HG03354 (cell line): Measurements from ENCODE around the gene NKX1-1.
"Not testable (repeated sequence)": the region's sequence is repeated elsewhere in the genome, so short reads cannot be mapped to it uniquely, and the experiment has no call there.

ENCODE experiments used
- ATAC-seq: cut with Tn5 transposase; IDR thresholded peaks from one replicate; pipeline ENCODE4 v1.9.1; 2021; ENCODE audit warnings: mild to moderate bottlenecking; ENCODE audit not compliant: unreplicated experiment, poor library complexity, severe bottlenecking

The NKX1-1 gene

GRCh38 chr4:1406394-1406980, at the start of gene NKX1-1:
NKX1-1 (minus strand) TSS chr4:1406442; CDS start chr4:1406442, 0 bp downstream.
- no peak for ATAC-seq

DNA sequence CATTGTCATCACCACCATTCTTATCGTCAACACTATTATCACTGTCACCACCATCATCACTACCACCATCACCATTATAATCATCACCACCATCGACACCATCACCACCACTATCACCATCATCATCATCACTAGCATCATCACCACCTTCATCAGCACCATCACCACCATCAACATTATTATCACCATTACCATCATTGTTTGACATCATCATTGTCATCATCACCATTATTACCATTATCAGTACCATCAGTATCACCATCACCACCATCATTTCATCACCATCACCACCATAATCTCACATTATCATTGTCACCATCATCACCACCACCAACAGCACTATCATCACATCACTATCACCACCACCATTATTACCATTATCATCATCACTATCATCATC, 47.5 kb upstream of the NKX1-1 start:
- ATAC-seq = no peak

DNA sequence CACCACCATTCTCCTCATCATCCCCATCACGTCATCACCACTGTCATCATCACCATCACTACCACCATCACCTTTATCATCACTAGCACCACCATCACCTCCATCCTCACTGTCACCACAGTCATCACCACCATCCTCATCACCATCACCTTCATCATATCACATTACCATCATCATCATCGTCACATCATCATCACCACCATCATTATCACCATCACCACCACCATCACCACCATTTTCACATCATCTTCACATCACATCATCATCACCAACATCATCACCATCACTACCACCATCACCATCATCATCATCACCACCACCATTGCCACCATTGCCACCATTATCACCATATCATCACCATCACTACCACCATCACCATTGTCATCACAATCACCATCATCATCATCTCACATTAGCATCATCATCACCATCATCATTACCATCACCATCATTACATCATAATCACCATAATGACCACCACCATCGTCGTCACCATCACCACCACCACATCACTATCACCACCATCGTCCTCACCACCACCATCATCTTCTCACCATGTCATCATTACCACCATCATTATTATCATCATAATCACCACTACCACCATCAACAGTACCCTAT, 46.3 kb upstream of the NKX1-1 start:
- ATAC-seq = no peak

GRCh38 chr4:1451752-1452122, 45.5 kb upstream of the NKX1-1 start:
- ATAC-seq = no peak

DNA sequence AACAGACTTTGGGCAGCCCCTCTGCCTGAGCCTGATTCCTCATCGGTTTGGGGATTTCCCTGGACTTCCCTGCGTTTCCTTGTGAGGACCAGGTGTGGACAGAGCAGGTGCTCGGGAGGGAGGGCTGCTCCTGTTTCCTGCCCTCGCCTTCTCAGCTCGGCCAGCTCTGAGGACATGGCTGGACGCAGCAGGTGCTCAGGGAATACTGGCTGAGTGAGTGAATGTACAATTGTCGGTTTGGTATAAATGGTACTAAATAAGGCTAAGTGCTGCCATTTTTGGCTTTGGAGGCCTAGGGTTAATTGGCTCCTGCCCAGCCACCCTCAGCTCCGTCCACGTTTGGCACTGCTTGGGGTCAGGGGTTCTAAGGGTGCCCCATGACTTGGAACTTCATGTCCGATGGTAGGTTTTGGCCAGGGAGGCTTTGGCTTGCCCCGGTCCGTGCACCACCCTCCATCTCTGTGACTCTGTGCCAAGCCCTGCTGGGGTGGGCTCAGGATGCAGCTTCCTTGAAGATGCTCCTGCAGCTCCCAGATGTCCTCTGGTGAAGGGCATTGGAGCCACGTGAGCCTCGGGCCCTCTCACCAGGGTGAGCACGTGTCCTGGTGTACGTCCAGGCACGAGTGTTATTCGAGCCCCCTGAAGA, 45.0 kb upstream of the NKX1-1 start:
- ATAC-seq = no peak

GRCh38 chr4:1449833-1450741, 43.8 kb upstream of the NKX1-1 start:
- no peak for ATAC-seq

DNA sequence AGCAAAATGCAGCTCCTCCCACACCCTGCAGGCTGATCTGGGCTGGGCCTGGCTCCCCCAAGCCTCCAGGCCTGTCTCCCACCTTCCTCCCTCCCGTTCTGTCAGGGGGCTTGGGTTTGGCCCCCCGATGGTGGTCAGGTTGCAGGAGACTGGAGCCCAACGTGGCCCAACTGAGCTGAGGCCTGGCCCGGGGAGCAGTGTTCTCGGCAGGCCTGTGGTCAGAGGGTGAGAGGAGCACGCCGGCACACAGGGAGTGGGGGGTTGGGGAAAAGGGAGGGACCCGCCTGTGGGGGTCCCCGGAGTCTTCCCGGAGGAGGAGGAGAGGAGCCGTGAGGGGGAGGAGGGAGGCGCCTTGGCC, 43.2 kb upstream of the NKX1-1 start:
- no peak for ATAC-seq

DNA sequence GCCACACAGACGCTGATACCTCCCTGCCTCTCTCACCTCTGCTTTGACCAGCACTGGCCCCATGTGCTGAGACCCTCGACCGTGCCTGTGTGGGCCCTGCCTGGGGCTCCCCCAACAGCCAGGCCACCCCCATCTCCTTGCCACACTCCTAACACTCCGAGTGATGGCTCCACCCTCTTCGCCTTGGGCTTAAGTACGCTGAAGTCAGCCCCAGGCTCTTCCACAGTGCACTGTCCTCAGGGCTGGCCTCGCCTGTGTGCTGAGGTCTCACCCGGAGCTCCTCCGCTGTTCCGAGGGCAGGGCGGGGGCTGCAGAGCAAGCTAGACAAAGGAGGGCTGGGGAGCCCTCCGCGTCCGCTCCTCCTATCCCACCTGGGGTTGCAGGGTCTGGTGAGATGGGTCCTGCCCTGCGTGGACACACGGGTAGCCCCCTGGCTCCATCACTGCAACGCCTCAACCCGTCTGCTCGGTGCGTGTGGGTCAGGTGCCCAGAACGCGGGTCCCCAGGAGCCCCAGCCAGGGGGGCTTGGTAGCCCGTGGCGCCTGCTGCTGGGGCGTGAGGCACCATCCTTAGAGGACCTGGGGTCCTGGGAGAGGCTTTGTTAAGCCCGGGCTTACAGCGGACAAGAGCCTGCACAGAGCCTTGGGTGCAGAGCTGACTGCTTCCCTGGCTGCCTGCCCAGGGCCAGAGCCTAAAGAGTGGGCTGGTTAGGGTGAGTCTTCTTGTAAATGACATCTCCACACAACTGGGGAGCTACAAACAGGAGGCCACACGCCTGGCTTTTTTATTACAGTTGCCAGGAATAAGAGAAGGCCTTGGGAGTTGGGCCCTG, 42.6 kb upstream of the NKX1-1 start:
- ATAC-seq = no peak

GRCh38 chr4:1447676-1448588, 41.7 kb upstream of the NKX1-1 start:
- ATAC-seq = no peak

DNA sequence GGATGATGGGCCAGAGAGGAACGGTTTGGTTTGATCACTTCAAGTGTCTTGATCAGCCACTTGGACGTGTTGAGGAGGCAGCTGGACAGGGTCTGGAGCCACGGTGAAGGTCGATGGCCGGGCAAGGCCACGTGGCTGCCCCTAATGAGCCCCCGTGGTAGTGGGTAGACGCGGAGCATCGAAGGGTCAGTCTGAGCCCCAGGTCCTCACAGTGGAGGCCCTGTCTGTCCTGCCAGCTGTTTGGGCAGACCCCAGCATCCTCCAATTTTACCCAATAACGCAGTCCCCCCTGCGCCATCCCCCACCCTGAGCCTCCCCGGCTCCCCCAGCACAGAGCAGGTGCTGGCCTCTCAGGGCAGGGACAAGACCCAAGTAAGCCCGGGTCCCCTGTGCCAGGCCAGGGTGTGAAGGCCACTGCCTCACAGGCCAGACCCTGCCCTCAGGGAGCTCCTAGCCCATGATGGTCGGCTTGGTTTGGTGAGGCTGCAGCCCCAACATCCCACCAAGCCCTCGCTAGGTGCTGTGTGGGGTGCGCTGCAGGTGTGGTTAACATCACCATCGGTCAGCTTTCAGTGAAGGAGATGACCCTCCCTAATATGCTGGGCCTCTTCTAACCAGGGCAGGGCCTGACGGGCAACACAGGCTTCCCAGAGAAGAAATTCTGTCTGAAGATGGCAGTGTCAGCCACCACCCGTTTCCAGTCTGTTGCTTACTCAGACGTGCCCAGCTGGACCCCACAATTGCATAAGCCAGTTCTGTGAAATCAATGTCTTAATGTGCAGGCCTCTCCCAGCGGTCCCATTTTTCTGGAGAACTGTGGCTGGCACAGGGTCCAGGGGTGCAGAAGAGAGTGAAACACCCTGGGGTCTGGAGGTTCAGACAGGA, 40.5 kb upstream of the NKX1-1 start:
- ATAC-seq = no peak

DNA sequence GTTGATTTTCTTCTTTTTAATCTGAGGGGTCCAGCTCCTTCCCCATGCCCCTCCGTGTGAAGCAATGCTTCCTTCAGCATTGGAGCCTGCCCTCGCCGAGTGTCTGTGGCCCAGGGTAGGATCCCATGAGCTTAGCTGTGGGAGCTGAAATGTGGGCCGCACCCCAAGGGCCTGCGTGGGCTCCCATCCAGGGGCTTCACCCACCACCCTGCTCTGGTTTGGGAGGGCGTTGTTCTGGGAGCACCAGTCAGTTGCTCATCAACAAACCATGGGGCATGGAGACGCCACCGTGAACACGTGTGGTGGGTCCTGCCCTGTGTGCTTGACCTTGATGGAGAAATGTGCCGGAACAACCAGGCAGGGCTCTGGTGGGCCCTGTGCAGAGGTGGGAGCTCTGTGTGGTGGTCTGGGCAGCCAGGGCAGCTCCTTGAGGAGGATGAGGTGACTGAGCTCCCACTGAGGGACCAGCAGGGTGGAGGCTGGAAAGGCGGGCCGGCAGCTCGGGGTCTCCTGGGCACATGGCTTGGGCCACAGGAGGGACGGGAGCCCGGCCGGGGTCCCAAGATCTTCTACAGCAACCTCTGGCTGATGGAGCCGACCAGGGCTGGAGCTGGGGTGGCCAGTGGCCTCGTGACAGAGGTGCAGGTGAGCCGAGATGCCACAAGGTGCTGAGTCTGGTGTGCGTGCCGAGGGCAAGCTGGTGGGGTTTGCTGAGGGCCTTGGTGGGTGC, 39.6 kb upstream of the NKX1-1 start:
- ATAC-seq = no peak

- ATAC-seq = not testable (repeated sequence)
Observed at GRCh38 chr4:1443688-1444172, 37.5 kb upstream of the NKX1-1 start.

GRCh38 chr4:1427010-1427409, 20.8 kb upstream of the NKX1-1 start:
- no peak for ATAC-seq

DNA sequence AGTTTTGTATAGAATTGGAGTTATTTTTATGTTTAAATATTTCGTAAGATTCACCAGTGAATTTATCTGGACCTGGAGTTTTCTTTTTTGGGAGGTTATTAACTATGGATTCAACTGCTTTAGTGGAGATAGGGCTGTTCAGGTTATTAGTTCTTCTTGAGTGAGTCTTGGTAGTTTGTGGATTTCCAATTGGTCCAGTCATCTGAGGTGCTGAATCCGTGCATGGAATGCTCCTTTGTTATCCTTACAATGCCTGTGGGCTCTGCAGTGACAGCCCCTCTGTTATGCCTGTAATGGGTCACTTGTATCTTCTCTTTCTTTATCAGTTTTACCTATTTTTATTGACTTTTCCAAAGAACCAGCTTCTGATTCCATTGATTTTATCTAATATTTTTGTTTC, 15.4 kb upstream of the NKX1-1 start:
- ATAC-seq = no peak

DNA sequence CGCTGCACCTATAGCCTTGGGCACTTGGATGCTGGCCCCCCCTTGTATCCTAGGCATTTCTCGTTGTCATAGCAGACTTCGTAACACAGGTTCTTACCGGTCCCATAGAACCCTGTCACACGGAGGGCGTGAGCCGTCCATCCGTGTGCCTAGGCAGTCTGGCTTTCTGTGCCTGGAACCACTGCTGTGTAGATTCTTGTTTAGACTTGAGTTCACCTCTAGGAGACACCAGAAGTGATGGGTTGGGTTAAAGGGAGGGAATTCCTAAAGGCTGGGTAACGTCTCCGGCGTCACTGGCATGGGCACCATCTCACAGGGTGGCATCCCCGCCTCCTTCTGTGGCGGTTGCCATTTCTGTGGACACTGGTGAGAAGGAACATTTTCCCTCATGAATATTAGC, 13.5 kb upstream of the NKX1-1 start:
- ATAC-seq = no peak

DNA sequence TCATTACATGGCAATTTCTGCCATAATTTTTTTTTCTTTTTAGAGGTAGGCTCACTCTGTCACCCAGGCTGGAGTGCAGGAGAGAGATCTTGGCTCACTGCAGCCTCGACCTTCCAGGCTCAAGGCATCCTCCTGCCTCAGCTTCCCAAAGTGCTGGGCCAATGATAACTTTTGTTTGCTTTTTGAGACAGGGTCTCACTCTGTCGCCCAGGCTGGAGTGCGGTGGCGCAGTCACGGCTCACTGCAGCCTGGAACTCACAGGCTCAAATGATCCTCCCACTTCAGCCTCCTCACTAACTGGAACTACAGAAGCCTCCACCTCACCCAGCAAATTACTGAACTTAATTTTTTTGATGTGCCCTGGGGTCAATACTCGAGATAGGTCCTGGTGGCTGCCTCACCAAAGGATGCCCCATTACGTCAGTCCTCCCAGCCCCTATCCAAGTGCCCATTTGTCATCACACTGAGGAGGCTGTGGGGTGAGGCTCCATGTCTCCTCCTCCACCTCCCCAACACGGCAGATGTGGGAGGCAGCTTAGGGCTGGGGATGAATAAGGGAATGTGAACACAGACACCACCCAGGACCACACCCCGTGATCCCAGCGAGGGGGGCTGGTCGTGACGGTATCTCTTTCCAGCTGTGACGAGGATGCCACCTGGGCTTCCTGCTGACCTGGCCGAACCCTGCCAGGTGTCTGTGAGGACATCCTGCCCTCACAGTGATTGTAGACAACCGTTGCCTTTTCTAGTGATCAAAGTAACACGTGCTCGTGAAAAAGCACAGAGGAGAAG, 12.4 kb upstream of the NKX1-1 start:
- ATAC-seq = no peak
